Aorta (tissue), 5 donors: ENCODE data around the gene SCN2A. TPM values are rescaled to one million over a fixed set of nuclear protein-coding genes. Genes with fewer than 3 reads are reported as not detected.

Experiments used
- ATAC-seq: fragments of 200-7000 bp; cut with Tn5 transposase; one replicate; pipeline ENCODE4 v1.9.1; 2022; ENCODE audit warnings: moderate library complexity; ENCODE audit not compliant: low FRiP score
- DNase-seq, 2 donors: peaks; one replicate each; pipeline ENCODE4 v3.0.0-alpha.2; 2020
- H3K27ac ChIP-seq, 2 donors: one replicate each; pipeline ENCODE4 v1.5.1; 2013; ENCODE audit warnings: low read length in 2 of 2, mild to moderate bottlenecking in 2 of 2, moderate library complexity in 2 of 2, control low read depth in 1 of 2, inconsistent platforms in 1 of 2, low read depth in 1 of 2
- H3K27me3 ChIP-seq, 2 donors: one replicate each; pipeline ENCODE4 v1.6.1; 2013; ENCODE audit warnings: control low read depth in 1 of 2, low read length in 1 of 2, mild to moderate bottlenecking in 1 of 2, moderate library complexity in 1 of 2; ENCODE audit not compliant: insufficient read depth in 2 of 2, control insufficient read depth in 1 of 2
- H3K36me3 ChIP-seq, 2 donors: one replicate each; pipeline ENCODE4 v1.6.1; 2013; ENCODE audit warnings: control low read depth in 1 of 2, low read length in 1 of 2, mild to moderate bottlenecking in 1 of 2; ENCODE audit not compliant: insufficient read depth in 2 of 2, control insufficient read depth in 1 of 2
- H3K4me1 ChIP-seq, 2 donors: one replicate each; pipeline ENCODE4 v1.6.1; 2013; ENCODE audit warnings: low read length in 2 of 2, control low read depth in 1 of 2, mild to moderate bottlenecking in 1 of 2, moderate library complexity in 1 of 2; ENCODE audit not compliant: insufficient read depth in 2 of 2, control insufficient read depth in 1 of 2
- H3K4me3 ChIP-seq, 2 donors: one replicate each; pipeline ENCODE4 v1.5.1; 2013; ENCODE audit warnings: low read length in 2 of 2, control low read depth in 1 of 2, mild to moderate bottlenecking in 1 of 2
- H3K9me3 ChIP-seq: one replicate; pipeline ENCODE4 v1.6.1; 2013; ENCODE audit warnings: mild to moderate bottlenecking, low read length; ENCODE audit not compliant: control insufficient read depth
- WGBS, 2 donors: extraction: QIAGEN DNeasy Blood & Tissue Kit; methylation state at CpG; one replicate each; pipeline ENCODE4 v1.1.7; 2013; 5-methylcytosine and 5-hydroxymethylcytosine counted together
- intact Hi-C, 2 donors: fragments of 100-400 bp; cut with DNase I; formaldehyde crosslinking; loops; one replicate each; pipeline versions ENCODE4 v1.14.2 to v1.15.0; 2022
- long read RNA-seq, 2 donors: library from polyadenylated mRNA; unstranded; transcript quantifications; one replicate each; pipeline ENCODE4 v2.0.0, GENCODE V29; 2020 to 2021
- polyA plus RNA-seq, 2 donors: library from polyadenylated mRNA; stranded (reverse); fragments of 200-250 nt; gene quantifications; one replicate each; pipeline ENCODE4 v1.2.3, GENCODE V29; 2013
- total RNA-seq, 2 donors: library from RNA; stranded (reverse); fragmentation: NEBNext Ultra II Directional; extraction: Animal tissue kit (Norgen Biotek cat#: 25700); gene quantifications; one replicate each; pipeline ENCODE4 v1.2.1, GENCODE V29; 2021
- donor health status: healthy with polysubstance abuse.
- donor health status: Bipolar disorder and iron deficiency.
- donor health status: DM: no; HTN: no; CAD: no.
- donor health status: DM: no; HTN: no; CAD: no.
- donor health status: DM: yes; HTN: yes; CAD: no.

The SCN2A gene
- total RNA-seq (under 1 TPM; 0.63 to 0.81 TPM), polyA plus RNA-seq (under 1 TPM in 1 of 2 donors, not detected in 1; 0.15 TPM)
- long read RNA-seq, donor 1, partial matches to known transcripts, result 0 of 2 reads
- long read RNA-seq, donor 1, other reads (novel, unspliced or antisense), result 2 of 2 reads
- long read RNA-seq, donor 2, result 0 reads

GRCh38 chr2:165239230-165239629, at the start of gene SCN2A:
TSS of gene SCN2A (plus strand) at chr2:165239414. CDS start at chr2:165295824, 56,410 bp downstream.
- no peaks in the 10 kb centered on the region for H3K9me3 ChIP-seq
- no peak within 1 kb of the TSS for H3K27ac ChIP-seq
- DNase-seq, result no peak
- no peaks in the 10 kb centered on the region for H3K36me3 ChIP-seq
- ATAC-seq, result no peak
- WGBS, 2 donors, result 19 to 21% methylated on average over 3 of the region's 3 CpGs
- intact Hi-C loops, result no loop called here
- no peak within 1 kb of the TSS for H3K4me3 ChIP-seq
- no peaks in the 10 kb centered on the region for H3K27me3 ChIP-seq
- H3K4me1 ChIP-seq, result no peaks in the 10 kb centered on the region

GRCh38 chr2:165191096-165191728, 48.0 kb upstream of the SCN2A start:
- ATAC-seq, result no peak
- H3K9me3 ChIP-seq, result no peaks in the 10 kb centered on the region
- H3K27me3 ChIP-seq, result no peaks in the 10 kb centered on the region
- H3K36me3 ChIP-seq, result no peaks in the 10 kb centered on the region
- intact Hi-C loops, result no loop called here
- H3K4me3 ChIP-seq, result no peak overlapping the region
- H3K27ac ChIP-seq, result no peak overlapping the region
- H3K4me1 ChIP-seq, result no peaks in the 10 kb centered on the region
- 46 to 56% methylated on average over 2 of the region's 2 CpGs for WGBS, 2 donors
- DNase-seq, result no peak

- H3K27ac ChIP-seq, result no peak overlapping the region
- ATAC-seq (no peak), DNase-seq (no peak)
- H3K4me1 ChIP-seq, result no peaks in the 10 kb centered on the region
- no peak overlapping the region for H3K4me3 ChIP-seq
- no peaks in the 10 kb centered on the region for H3K9me3 ChIP-seq
- no peaks in the 10 kb centered on the region for H3K27me3 ChIP-seq
- intact Hi-C loops, result no loop called here
- no peaks in the 10 kb centered on the region for H3K36me3 ChIP-seq
- 79 to 81% methylated on average over 2 of the region's 2 CpGs for WGBS, 2 donors
Observed at GRCh38 chr2:165192729-165193128, 46.5 kb upstream of the SCN2A start.

GRCh38 chr2:165193178-165193777, 45.9 kb upstream of the SCN2A start:
- no peak for ATAC-seq
- no peaks in the 10 kb centered on the region for H3K27me3 ChIP-seq
- H3K36me3 ChIP-seq, result no peaks in the 10 kb centered on the region
- intact Hi-C loops, result no loop called here
- DNase-seq, result no peak
- H3K27ac ChIP-seq, result no peak overlapping the region
- WGBS, 2 donors, result 70 to 73% methylated on average over 4 of the region's 4 CpGs
- no peak overlapping the region for H3K4me3 ChIP-seq
- H3K4me1 ChIP-seq, result no peaks in the 10 kb centered on the region
- H3K9me3 ChIP-seq, result no peaks in the 10 kb centered on the region

- intact Hi-C loops, result loop anchor here in 1 of 2 donors (5.0 kb wide), 1 partner anchor 179 kb away; no protein-coding TSS in a partner anchor
- 75% methylated on average over 4 of the region's 4 CpGs for WGBS, 2 donors
- Histone ChIP-seq H3K27me3 (no peaks in the 10 kb centered on the region), H3K4me1 (no peaks in the 10 kb centered on the region), H3K36me3 (no peaks in the 10 kb centered on the region), H3K4me3 (no peak overlapping the region), H3K27ac (no peak overlapping the region), H3K9me3 (no peaks in the 10 kb centered on the region)
- DNase-seq (no peak), ATAC-seq (no peak)
Observed at GRCh38 chr2:165196411-165196810, 42.8 kb upstream of the SCN2A start.

GRCh38 chr2:165197346-165197745, 41.9 kb upstream of the SCN2A start:
- no peaks in the 10 kb centered on the region for H3K9me3 ChIP-seq
- intact Hi-C loops, result loop anchor here in 1 of 2 donors (5.0 kb wide), 1 partner anchor 180 kb away; no protein-coding TSS in a partner anchor
- DNase-seq (no peak), ATAC-seq (no peak)
- H3K27me3 ChIP-seq, result no peaks in the 10 kb centered on the region
- H3K4me3 ChIP-seq, result no peak overlapping the region
- no peak overlapping the region for H3K27ac ChIP-seq
- WGBS, 2 donors, result 93 to 97% methylated on average over 1 of the region's 1 CpG
- H3K4me1 ChIP-seq, result no peaks in the 10 kb centered on the region
- H3K36me3 ChIP-seq, result no peaks in the 10 kb centered on the region

GRCh38 chr2:165198181-165198580, 41.0 kb upstream of the SCN2A start:
- no peak for ATAC-seq
- WGBS, 2 donors, result 23 to 37% methylated on average over 2 of the region's 2 CpGs
- DNase-seq, result no peak
- no peaks in the 10 kb centered on the region for H3K9me3 ChIP-seq
- H3K27ac ChIP-seq, result no peak overlapping the region
- H3K27me3 ChIP-seq, result no peaks in the 10 kb centered on the region
- no peaks in the 10 kb centered on the region for H3K4me1 ChIP-seq
- no peak overlapping the region for H3K4me3 ChIP-seq
- intact Hi-C loops, result loop anchor here in 1 of 2 donors (5.0 kb wide), 1 partner anchor 181 kb away; no protein-coding TSS in a partner anchor
- H3K36me3 ChIP-seq, result no peaks in the 10 kb centered on the region

GRCh38 chr2:165202239-165202638, 37.0 kb upstream of the SCN2A start:
- Histone ChIP-seq H3K27me3 (no peaks in the 10 kb centered on the region), H3K9me3 (no peaks in the 10 kb centered on the region), H3K36me3 (no peaks in the 10 kb centered on the region), H3K4me3 (no peak overlapping the region), H3K27ac (no peak overlapping the region), H3K4me1 (no peaks in the 10 kb centered on the region)
- ATAC-seq, result no peak
- WGBS, 2 donors, result 53 to 69% methylated on average over 1 of the region's 1 CpG
- DNase-seq, result no peak
- intact Hi-C loops, result loop anchor here (5.0 to 10.0 kb wide), 3 partner anchors 185 to 467 kb away; no protein-coding TSS in a partner anchor
